ENCODE data around the gene MYEOV.

MYEOV gene

DNA sequence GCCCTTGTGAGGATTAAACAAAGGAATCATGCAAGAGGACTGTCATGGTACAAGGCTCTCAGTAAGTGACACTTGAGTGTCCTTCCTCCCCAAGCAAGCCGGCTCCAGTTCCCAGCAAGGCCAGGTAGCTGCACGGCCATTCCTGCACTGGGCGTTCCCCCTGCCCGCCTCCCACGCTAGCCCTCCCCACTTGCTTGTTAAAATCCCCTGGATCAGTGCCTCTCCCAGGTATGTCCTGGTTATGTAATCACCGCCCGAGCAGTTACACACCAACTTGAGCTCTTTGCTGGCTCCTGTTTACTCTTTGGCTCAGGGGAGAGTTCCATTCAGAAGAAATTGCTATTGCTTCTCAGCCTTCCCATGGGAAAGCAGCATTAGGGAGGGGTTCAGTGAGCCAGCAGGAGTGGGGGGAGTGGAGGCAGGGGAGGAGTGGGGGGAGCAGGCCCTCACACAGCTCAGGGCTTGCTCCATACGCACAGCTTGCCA lies 19.4 kb upstream of the MYEOV start (continued):
- TF ChIP-seq, protein P1, sequence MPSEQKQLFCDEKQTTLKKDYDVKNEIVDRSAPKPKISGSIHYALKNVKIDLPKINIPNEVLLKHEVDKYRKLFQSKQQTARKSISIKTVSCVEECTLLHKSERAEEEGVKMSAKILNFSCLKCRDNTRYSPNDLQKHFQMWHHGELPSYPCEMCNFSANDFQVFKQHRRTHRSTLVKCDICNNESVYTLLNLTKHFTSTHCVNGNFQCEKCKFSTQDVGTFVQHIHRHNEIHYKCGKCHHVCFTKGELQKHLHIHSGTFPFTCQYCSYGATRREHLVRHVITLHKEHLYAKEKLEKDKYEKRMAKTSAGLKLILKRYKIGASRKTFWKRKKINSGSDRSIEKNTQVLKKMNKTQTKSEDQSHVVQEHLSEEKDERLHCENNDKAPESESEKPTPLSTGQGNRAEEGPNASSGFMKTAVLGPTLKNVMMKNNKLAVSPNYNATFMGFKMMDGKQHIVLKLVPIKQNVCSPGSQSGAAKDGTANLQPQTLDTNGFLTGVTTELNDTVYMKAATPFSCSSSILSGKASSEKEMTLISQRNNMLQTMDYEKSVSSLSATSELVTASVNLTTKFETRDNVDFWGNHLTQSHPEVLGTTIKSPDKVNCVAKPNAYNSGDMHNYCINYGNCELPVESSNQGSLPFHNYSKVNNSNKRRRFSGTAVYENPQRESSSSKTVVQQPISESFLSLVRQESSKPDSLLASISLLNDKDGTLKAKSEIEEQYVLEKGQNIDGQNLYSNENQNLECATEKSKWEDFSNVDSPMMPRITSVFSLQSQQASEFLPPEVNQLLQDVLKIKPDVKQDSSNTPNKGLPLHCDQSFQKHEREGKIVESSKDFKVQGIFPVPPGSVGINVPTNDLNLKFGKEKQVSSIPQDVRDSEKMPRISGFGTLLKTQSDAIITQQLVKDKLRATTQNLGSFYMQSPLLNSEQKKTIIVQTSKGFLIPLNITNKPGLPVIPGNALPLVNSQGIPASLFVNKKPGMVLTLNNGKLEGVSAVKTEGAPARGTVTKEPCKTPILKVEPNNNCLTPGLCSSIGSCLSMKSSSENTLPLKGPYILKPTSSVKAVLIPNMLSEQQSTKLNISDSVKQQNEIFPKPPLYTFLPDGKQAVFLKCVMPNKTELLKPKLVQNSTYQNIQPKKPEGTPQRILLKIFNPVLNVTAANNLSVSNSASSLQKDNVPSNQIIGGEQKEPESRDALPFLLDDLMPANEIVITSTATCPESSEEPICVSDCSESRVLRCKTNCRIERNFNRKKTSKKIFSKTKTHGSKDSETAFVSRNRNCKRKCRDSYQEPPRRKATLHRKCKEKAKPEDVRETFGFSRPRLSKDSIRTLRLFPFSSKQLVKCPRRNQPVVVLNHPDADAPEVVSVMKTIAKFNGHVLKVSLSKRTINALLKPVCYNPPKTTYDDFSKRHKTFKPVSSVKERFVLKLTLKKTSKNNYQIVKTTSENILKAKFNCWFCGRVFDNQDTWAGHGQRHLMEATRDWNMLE (tag by site-specific recombination; conservative IDR thresholded peaks at IDR 0.05; ENCODE audit: low read depth): no peak
- TF ChIP-seq ZNF548 (tag by site-specific recombination; IDR thresholded peaks at IDR 0.05) (no peak), GLI4 (tag by site-specific recombination; IDR thresholded peaks at IDR 0.05) (no peak), ZBTB17 (tag by site-specific recombination; IDR thresholded peaks at IDR 0.05) (no peak), ZNF16 (tag by site-specific recombination; IDR thresholded peaks at IDR 0.05; ENCODE audit: low read depth) (no peak), ZNF146 (tag by site-specific recombination; IDR thresholded peaks at IDR 0.05) (no peak), ZNF501 (tag by site-specific recombination; IDR thresholded peaks at IDR 0.05) (no peak), ZNF510 (tag by site-specific recombination; IDR thresholded peaks at IDR 0.05; ENCODE audit: insufficient replicate concordance) (no peak), GLIS2 (tag by site-specific recombination; IDR thresholded peaks at IDR 0.05) (no peak), ZNF398 (tag by site-specific recombination; IDR thresholded peaks at IDR 0.05) (peak; percentile 87), SALL2 (tag by site-specific recombination; IDR thresholded peaks at IDR 0.05; ENCODE audit: borderline replicate concordance) (no peak), KLF9 (tag by site-specific recombination; IDR thresholded peaks at IDR 0.05; ENCODE audit: low read depth) (no peak), KLF17 (tag by site-specific recombination; IDR thresholded peaks at IDR 0.05) (0 out of 2 replicates have a peak, but pooled peaks have one; percentile 32), EGR2 (tag by site-specific recombination; IDR thresholded peaks at IDR 0.05; ENCODE audit: low read depth) (peak; percentile 10; the same call in 1 of the 2 replicates), MYNN (tag by site-specific recombination; IDR thresholded peaks at IDR 0.05; ENCODE audit: borderline replicate concordance) (no peak), ZNF2 (tag by site-specific recombination; IDR thresholded peaks at IDR 0.05) (no peak), SP3 (tag by site-specific recombination; IDR thresholded peaks at IDR 0.05) (no peak), ZNF654 (tag by site-specific recombination; IDR thresholded peaks at IDR 0.05; ENCODE audit: low read depth) (no peak), SCRT1 (tag by site-specific recombination; IDR thresholded peaks at IDR 0.05; ENCODE audit: borderline replicate concordance) (no peak), KLF7 (tag by site-specific recombination; IDR thresholded peaks at IDR 0.05; ENCODE audit: borderline replicate concordance) (no peak)
- TF ChIP-seq, protein P2, sequence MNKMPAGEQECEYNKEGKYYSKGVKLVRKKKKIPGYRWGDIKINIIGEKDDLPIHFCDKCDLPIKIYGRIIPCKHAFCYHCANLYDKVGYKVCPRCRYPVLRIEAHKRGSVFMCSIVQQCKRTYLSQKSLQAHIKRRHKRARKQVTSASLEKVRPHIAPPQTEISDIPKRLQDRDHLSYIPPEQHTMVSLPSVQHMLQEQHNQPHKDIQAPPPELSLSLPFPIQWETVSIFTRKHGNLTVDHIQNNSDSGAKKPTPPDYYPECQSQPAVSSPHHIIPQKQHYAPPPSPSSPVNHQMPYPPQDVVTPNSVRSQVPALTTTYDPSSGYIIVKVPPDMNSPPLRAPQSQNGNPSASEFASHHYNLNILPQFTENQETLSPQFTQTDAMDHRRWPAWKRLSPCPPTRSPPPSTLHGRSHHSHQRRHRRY (tag by site-specific recombination; IDR thresholded peaks at IDR 0.05): no peak

All from HEK293 (cell line).